ENCODE measurements around the gene RHOH.

- TF ChIP-seq ZNF561 (tag by site-specific recombination; IDR thresholded peaks at IDR 0.05; ENCODE audit: borderline replicate concordance) (no peak), ZNF311 (tag by site-specific recombination; IDR thresholded peaks at IDR 0.05; ENCODE audit: borderline replicate concordance) (no peak), ZNF555 (tag by site-specific recombination; conservative IDR thresholded peaks at IDR 0.05) (no peak), ZNF600 (tag by site-specific recombination; IDR thresholded peaks at IDR 0.05) (no peak), CTCF (tag by site-specific recombination; IDR thresholded peaks at IDR 0.05) (no peak), ZNF184 (tag by site-specific recombination; IDR thresholded peaks at IDR 0.05) (no peak), ZNF274 (IDR thresholded peaks at IDR 0.05; ENCODE audit: low read length) (no peak), ZNF274 (tag by site-specific recombination; IDR thresholded peaks at IDR 0.05; ENCODE audit: borderline replicate concordance) (no peak), ZNF580 (tag by site-specific recombination; IDR thresholded peaks at IDR 0.05) (no peak)
- TF ChIP-seq, protein P1, sequence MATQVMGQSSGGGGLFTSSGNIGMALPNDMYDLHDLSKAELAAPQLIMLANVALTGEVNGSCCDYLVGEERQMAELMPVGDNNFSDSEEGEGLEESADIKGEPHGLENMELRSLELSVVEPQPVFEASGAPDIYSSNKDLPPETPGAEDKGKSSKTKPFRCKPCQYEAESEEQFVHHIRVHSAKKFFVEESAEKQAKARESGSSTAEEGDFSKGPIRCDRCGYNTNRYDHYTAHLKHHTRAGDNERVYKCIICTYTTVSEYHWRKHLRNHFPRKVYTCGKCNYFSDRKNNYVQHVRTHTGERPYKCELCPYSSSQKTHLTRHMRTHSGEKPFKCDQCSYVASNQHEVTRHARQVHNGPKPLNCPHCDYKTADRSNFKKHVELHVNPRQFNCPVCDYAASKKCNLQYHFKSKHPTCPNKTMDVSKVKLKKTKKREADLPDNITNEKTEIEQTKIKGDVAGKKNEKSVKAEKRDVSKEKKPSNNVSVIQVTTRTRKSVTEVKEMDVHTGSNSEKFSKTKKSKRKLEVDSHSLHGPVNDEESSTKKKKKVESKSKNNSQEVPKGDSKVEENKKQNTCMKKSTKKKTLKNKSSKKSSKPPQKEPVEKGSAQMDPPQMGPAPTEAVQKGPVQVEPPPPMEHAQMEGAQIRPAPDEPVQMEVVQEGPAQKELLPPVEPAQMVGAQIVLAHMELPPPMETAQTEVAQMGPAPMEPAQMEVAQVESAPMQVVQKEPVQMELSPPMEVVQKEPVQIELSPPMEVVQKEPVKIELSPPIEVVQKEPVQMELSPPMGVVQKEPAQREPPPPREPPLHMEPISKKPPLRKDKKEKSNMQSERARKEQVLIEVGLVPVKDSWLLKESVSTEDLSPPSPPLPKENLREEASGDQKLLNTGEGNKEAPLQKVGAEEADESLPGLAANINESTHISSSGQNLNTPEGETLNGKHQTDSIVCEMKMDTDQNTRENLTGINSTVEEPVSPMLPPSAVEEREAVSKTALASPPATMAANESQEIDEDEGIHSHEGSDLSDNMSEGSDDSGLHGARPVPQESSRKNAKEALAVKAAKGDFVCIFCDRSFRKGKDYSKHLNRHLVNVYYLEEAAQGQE (tag by site-specific recombination; IDR thresholded peaks at IDR 0.05) = no peak
- TF ChIP-seq, protein P2, sequence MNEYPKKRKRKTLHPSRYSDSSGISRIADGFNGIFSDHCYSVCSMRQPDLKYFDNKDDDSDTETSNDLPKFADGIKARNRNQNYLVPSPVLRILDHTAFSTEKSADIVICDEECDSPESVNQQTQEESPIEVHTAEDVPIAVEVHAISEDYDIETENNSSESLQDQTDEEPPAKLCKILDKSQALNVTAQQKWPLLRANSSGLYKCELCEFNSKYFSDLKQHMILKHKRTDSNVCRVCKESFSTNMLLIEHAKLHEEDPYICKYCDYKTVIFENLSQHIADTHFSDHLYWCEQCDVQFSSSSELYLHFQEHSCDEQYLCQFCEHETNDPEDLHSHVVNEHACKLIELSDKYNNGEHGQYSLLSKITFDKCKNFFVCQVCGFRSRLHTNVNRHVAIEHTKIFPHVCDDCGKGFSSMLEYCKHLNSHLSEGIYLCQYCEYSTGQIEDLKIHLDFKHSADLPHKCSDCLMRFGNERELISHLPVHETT (tag by site-specific recombination; IDR thresholded peaks at IDR 0.05) = no peak
Observed at GRCh38 chr4:40275065-40275730, 78.4 kb downstream of the RHOH start.
